Renal cortex interstitium (tissue), 11 donors: ENCODE data around the gene CDH23. TPM values are rescaled to one million over a fixed set of nuclear protein-coding genes. Genes with fewer than 3 reads are reported as not detected.

Experiments
- DNase-seq, 11 donors: peaks; one replicate each; pipeline ENCODE4 v3.0.0-alpha.2; 2013; ENCODE audit warnings: low read depth in 9 of 11, low spot score in 4 of 11; ENCODE audit errors: extremely low read depth in 1 of 11
- polyA plus RNA-seq, 3 donors: library from polyadenylated mRNA; unstranded; fragments of 120-200 nt; gene quantifications; one replicate each; pipeline ENCODE4 v1.2.1, GENCODE V29; 2013; ENCODE audit not compliant: insufficient read length in 3 of 3

CDH23 gene
- polyA plus RNA-seq, 3 donors, result 0.78 to 2.1 (median 1.0) TPM

GRCh38 chr10:71706216-71707121 lies 309.7 kb downstream of the CDH23 start:
- DNase-seq, result no peak

DNA sequence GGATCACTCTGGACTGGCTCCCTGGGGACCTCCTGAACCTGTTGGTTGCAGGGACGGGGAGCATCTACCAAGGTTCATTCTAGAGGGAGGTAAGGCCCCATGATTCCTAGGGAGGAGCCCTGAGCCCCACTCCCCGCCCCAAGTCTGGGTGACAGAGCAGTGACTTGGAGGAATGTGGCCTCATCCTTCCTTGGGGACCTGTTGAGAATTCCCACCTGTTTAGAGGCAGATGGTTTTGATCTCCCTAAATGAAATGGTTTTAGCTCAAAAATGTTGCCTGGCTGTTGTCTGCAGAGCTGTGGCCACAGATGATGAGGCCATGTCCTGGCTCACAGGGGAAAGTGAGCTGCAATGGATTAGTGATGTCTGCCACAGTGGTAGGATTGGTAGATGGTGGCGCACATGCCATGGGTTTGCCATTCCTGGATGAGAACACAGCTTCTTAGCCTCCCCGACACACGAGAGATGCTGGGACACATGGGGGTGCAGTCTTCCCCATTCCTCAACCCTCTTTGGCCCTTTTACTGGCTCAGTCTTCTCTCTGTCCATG lies 310.6 kb downstream of the CDH23 start:
- DNase-seq, result no peak

GRCh38 chr10:71708301-71708703 lies 311.6 kb downstream of the CDH23 start:
- DNase-seq, result no peak

GRCh38 chr10:71708897-71709882 lies 312.5 kb downstream of the CDH23 start:
- DNase-seq, result no peak

DNA sequence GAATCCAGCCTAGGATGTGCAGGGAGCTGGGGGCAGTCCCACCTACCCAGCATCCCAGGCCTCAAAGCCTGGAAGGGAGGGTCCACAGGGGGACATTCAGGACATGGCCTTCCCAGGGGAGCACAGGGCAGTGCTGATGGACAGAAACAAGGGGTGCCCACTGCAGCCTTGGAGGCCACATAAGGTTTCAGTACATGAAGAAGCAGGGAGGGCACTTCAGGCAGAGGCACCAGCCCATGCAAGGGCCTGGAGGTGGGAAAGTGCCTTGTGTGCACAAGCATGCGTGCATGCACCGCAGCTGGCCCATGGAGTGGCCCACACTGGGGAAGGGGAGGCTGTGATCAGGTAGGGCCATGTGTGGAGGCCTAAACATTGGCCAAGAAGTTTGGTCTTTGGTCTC lies 313.8 kb downstream of the CDH23 start:
- DNase-seq, result no peak

DNA sequence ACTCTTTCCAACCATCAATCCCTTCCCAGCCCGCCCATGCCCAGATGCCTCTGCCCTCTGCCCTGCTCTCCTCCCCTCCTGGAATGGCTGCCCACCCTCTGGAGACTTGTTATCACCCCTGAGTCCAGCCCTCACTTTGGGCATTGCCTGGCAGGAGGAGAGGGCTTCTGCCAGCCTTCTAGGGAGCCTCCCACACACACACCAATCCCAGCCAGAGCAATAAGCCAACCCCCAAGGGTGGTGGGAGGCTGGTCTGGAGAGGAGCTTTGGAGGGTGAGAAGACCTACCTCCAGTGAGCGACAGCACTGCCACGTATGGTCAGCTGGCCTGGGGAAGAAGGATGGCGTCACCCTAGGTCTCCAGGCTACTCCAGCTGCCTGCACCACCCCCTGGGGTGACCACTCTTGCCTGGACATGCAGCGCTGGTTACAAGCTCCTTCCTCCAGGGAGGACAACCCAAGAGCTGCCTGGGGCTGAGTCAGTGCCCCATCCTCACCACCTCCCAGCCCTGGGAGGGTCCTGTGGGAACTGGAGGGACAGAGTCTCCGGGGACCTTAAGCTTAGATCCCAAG lies 314.4 kb downstream of the CDH23 start:
- no peak for DNase-seq

DNA sequence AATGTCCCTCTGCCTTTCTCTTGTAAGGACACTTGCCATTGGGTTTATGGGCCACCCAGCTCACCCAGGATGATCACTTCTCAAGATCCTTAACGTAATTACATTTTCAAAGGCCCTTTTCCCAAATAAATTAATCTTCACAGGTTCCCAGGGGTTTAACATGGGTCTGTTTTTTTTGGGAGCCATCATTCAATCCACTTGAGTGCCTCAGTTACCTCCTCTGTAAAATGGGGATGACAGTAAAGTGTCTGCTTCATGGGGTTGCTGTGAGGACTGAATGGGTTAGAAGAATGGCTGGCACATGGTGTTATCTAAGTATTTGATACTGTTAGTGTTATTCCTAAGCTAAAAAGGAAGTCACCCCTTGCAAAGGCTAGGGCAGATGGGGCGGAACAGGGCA lies 315.4 kb downstream of the CDH23 start:
- DNase-seq, result no peak

DNA sequence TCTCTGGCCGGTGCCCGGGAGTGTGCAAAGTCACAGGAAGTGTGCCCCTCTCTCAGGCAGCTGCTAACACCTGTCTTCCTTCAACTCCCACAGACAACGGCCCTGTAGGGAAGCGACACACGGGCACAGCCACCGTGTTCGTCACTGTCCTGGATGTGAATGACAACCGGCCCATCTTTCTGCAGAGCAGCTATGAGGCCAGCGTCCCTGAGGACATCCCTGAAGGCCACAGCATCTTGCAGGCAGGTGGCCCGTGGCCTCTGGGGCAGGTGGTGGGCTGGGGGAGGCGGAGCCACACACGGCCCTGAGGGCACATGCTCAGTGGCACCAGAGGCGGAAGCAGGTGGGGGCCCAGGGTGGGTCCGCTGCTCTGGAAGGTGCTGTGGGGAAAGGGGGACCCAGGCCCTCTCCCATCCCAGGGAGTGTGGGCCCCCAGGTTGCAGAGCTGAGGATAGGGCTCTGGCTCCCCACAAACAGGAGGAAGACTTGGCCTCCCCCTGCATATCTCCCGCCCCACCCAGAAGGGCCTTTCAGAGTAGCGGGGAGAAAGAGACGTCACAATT lies 315.9 kb downstream of the CDH23 start:
- DNase-seq, result no peak

DNA sequence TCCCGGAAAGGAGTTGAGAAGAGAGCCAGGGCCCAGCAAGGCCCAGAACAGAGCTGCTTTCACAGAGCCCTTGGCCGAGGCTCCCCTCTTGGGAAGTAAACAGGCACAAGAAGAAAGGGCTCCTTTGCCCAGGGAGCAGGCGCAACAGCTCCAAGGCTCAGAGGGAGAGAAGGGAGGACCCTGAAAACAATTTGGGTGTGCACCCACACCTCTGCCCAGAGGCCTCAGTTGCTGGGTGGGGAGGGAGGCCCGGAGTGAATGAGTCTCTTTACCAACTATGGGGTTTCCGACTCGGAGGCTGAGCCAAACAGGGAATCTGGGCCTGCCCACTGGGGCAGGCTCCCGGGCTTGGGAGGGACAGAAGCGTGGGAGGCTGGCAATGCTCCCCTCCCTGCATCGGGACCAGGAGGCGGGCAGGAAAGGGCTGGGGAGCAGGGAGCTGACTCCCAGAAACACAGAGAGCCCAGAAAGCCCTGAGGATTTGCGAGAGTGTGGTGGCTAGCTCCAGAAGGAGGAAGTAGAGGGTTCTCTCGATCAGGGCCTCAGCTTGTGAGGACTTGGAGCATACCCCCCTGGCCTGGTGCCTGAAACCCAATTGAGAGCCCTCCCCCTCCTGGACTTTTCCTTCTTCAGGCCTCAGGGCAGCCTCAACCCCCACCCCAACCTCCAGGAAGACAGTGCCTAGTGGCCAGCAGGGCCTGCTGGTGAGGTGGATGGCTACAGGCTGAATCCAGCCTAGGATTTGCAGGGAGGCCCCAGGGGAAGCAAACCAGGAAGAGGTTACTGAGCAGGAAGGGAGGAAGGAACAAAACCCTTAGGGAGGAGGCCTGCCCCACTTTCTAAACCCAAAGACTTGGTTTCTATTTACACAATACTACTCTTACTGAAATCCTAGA lies 316.7 kb downstream of the CDH23 start:
- DNase-seq, result no peak

- no peak for DNase-seq
Measured at GRCh38 chr10:71714031-71714410, 317.3 kb downstream of the CDH23 start.

DNA sequence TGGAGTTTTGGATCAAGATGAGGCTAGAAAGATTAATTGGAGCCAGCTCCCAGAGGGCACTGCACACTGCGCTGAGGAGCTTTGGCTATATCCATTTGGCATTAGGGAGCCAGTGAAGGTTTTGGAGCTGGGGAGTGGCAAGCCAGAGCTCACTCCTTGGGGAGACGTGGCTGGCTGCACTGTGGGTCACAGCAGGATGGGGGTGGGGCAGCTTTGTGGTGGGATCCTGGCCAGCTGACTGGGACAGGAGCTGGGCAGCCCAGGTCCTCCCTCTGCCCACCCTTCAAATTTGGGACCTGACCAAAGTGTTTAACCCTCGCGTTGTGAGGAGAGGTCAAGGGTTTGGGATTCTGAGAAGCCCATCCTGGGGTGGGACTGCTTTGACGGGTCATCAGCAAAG lies 317.9 kb downstream of the CDH23 start:
- no peak for DNase-seq

DNA sequence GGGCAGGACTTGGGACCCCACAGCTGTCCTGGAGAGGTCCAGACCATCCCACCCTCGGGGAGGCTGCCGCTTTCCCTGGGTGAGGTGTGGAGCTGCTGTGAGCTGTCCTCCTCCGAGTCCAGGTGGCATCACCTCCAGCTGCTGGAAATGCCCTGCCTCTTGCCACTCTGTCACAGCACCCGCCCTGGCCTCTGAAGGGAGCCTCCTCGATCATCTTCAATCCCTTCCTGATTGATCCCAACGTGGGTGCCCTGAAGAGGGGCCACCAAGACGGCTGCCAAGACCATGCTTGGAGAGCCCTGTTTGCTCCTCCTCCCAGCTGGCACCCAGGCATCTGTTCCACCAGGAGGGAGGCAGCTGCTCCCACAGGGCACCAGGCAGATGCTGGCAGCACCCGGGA lies 318.3 kb downstream of the CDH23 start:
- DNase-seq, result no peak

DNA sequence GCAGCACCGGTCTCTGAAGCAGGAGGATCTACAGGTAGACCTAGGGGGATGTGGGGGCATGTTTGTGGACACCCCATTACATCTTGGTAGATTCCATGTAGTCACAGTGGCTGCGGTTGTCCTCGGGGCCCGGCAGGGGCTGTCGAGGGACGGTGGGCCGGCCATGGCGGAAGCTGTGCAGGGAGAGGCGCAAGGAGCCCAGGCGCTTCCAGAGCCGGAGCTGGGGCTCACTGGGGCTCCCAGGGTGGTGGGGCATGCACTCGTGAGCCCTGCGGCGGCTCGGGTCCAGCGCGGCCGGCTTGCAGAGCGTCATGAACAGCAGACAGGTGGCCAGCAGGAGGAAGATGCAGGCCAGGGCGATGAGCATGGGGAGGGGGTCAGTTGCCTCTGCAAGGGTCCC lies 319.1 kb downstream of the CDH23 start:
- DNase-seq, result no peak

- no peak for DNase-seq
Measured at GRCh38 chr10:71716426-71716825, 319.7 kb downstream of the CDH23 start.

DNA sequence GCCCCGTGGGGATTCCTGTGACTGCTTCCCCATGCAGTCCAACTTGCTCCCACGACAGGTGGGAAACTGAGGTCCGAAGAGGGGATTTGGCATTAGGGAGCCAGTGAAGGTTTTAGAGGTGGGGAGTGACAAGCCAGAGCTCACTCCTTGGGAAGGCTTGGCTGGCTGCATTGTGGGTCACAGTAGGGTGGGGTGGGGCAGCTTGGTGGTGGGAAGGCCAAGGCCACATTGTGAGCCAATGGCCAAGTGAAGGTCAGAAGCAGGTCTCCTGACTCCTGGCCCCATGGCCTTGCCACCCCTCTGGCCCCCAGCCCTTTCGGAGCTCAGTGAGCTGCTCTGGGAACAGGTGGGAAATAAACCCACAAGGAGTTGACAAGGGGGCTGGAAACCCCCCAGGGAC lies 320.3 kb downstream of the CDH23 start:
- no peak for DNase-seq

GRCh38 chr10:71717551-71717951 lies 320.8 kb downstream of the CDH23 start:
- peak in 2 of 11 donors; percentile 16 to 54 for DNase-seq

- no peak for DNase-seq
Measured at GRCh38 chr10:71718165-71718698, 321.5 kb downstream of the CDH23 start.

DNA sequence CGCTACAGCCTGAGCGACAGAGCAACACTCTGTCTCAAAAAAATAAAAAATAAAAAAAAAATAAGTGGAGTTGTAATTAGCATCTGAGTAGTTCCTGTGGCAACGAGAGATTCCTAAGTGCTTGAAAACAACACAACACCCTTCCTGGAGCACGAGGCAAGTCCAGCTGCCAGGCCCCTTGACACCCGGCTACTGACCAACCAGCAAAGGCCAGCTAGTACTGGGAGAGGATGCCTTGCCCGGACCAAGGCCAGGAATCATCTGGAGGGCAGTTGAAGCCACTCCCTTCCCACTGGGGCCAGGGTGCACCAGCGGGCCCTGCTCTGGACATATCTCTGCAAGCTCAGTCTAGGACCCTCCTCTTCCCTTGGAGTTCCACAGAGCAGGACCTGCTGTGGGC lies 322.3 kb downstream of the CDH23 start:
- no peak for DNase-seq
